Endodermal cell (in vitro differentiated cells): ENCODE data around the gene KHSRP. TPM values are rescaled to one million over a fixed set of nuclear protein-coding genes. Genes with fewer than 3 reads are reported as not detected.
"Not testable (repeated sequence)": the region's sequence is repeated elsewhere in the genome, so short reads cannot be mapped to it uniquely, and the experiment has no call there.

ENCODE experiments used
- DNase-seq: peaks from one replicate; pipeline ENCODE4 v3.0.0-alpha.2; 2017
- H3K27ac ChIP-seq: 2 replicates; pipeline ENCODE4 v1.5.1; 2013; ENCODE audit warnings: mild to moderate bottlenecking, low read depth, low read length, moderate library complexity
- H3K27me3 ChIP-seq: 2 replicates; pipeline ENCODE4 v1.6.1; 2013; ENCODE audit warnings: mild to moderate bottlenecking, low read length, moderate library complexity; ENCODE audit not compliant: insufficient read depth, control insufficient read depth, poor library complexity, severe bottlenecking
- H3K36me3 ChIP-seq: 2 replicates; pipeline ENCODE4 v1.7.0; 2013; ENCODE audit warnings: mild to moderate bottlenecking, low read length, moderate library complexity; ENCODE audit not compliant: control insufficient read depth, insufficient read depth
- H3K4me1 ChIP-seq: one replicate; pipeline ENCODE4 v1.7.0; 2013; ENCODE audit warnings: low read length; ENCODE audit not compliant: control insufficient read depth, insufficient read depth
- H3K4me3 ChIP-seq: 2 replicates; pipeline ENCODE4 v1.5.1; 2013; ENCODE audit warnings: mild to moderate bottlenecking, low read length, moderate library complexity
- H3K9ac ChIP-seq: 2 replicates; pipeline ENCODE4 v1.6.1; 2013; ENCODE audit warnings: mild to moderate bottlenecking, low read length, moderate library complexity; ENCODE audit not compliant: poor library complexity, severe bottlenecking; ENCODE audit errors: extremely low read depth
- H3K9me3 ChIP-seq: 2 replicates; pipeline ENCODE4 v1.6.1; 2013; ENCODE audit warnings: mild to moderate bottlenecking, low read length, moderate library complexity; ENCODE audit not compliant: control insufficient read depth
- H3K27ac Mint-ChIP-seq: 2 replicates; pipeline ENCODE4 v1.8.0; 2020; ENCODE audit warnings: mixed read lengths
- H3K27me3 Mint-ChIP-seq: 2 replicates; pipeline ENCODE4 v1.8.0; 2021; ENCODE audit warnings: mild to moderate bottlenecking, mixed read lengths; ENCODE audit not compliant: insufficient read depth
- H3K36me3 Mint-ChIP-seq: 2 replicates; pipeline ENCODE4 v1.8.0; 2020; ENCODE audit warnings: low read depth, mixed read lengths
- H3K4me1 Mint-ChIP-seq: 2 replicates; pipeline ENCODE4 v1.8.0; 2020; ENCODE audit warnings: mixed read lengths
- H3K4me3 Mint-ChIP-seq: 2 replicates; pipeline ENCODE4 v1.8.0; 2020; ENCODE audit warnings: mild to moderate bottlenecking, moderate library complexity, mixed read lengths
- H3K9me3 Mint-ChIP-seq: 2 replicates; pipeline ENCODE4 v1.8.0; 2020; ENCODE audit warnings: mild to moderate bottlenecking, mixed read lengths
- WGBS, 2 experiments: methylation state at CpG; one replicate each; pipeline versions ENCODE4 v1.1.5 to v1.1.7; 2013; ENCODE audit warnings: missing lambda C conversion rate in 2 of 2, mixed read lengths in 1 of 2; ENCODE audit not compliant: insufficient coverage in 1 of 2, insufficient read length in 1 of 2; 5-methylcytosine and 5-hydroxymethylcytosine counted together
- total RNA-seq, 2 donors: library from RNA; stranded (reverse); fragmentation: NEBNext Ultra II Directional in 1 of 2; extraction: Animal tissue kit (Norgen Biotek cat#: 25700) in 1 of 2; gene quantifications; 2 replicates in 1 of 2; 3 replicates in 1 of 2; pipeline ENCODE4 v1.2.1, GENCODE V29; 2021
- TF ChIP-seq, protein P1 (sequence below): fragments of 200-600 bp; sonication (generic); conservative IDR thresholded peaks from 2 replicates; pipeline ENCODE4 v1.5.0; 2021; ENCODE audit warnings: antibody characterized with exemption, mild to moderate bottlenecking

KHSRP gene
- total RNA-seq, 2 donors from 2014 or later, result 454 to 476 TPM

DNA sequence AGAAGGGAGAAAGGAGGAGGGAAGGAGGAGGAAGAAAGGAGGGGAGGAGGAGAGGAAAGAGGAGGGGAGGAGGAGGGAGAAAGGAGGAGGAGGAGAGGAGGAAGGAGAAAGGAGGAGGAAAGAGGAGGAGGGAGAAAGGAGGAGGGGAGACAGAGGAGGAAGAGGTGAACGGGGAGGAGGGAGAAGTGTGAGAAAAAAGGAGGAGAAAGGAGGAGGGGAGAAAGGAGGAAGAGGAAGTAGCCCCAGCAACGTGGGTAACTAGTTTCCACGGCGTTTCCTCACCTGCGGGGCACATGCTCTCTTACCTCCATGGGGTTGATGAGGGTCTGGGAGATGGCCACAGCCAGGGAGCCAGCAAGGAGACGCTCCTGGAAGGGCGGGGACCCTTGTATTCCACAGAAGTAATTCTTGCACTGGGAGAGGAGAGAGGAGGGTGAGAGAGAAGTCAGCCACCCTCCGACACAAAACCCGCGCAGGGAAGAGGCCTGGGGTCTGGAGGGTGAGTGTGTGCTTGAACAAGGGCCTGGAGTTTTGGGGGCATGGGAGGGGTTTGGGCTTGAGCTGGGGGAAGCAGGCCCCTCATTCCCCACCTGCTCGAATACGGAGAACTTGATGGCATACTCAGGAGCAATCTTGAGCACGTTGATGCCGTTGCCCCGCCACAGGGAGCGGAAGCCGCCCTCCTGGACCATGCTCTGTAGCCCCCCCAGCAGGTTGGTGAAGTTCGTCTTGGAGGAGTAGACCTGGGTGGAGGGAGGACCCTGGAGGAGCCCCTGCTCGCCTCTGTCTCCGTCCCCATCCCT lies 5.0 kb upstream of the KHSRP start:
- no peak overlapping the region for H3K4me3 Mint-ChIP-seq

GRCh38 chr19:6428692-6429418 lies 4.2 kb upstream of the KHSRP start:
- H3K27ac Mint-ChIP-seq, H3K9me3 ChIP-seq, H3K4me1 Mint-ChIP-seq, DNase-seq, H3K36me3 ChIP-seq, H3K9ac ChIP-seq, H3K4me3 Mint-ChIP-seq, H3K27ac ChIP-seq, H3K27me3 ChIP-seq, H3K36me3 Mint-ChIP-seq, H3K4me1 ChIP-seq, H3K4me3 ChIP-seq: not testable (repeated sequence)
- 84 to 92% methylated on average over 2 of the region's 2 CpGs for WGBS, 2 experiments
- H3K9me3 Mint-ChIP-seq, result peaks cover 11% of the 10 kb centered on the region
- peaks cover 32% of the 10 kb centered on the region for H3K27me3 Mint-ChIP-seq

More for the DNA sequence above, 5.0 kb upstream of the KHSRP start:
- Histone ChIP-seq H3K4me3 (no peak overlapping the region), H3K9me3 (peaks cover 6% of the 10 kb centered on the region), H3K27me3 (peaks cover 7% of the 10 kb centered on the region), H3K27ac (no peak overlapping the region), H3K36me3 (no peaks in the 10 kb centered on the region), H3K4me1 (no peaks in the 10 kb centered on the region), H3K9ac (no peak overlapping the region)
- H3K9me3 Mint-ChIP-seq, result peaks cover 11% of the 10 kb centered on the region
- TF ChIP-seq, protein P1, sequence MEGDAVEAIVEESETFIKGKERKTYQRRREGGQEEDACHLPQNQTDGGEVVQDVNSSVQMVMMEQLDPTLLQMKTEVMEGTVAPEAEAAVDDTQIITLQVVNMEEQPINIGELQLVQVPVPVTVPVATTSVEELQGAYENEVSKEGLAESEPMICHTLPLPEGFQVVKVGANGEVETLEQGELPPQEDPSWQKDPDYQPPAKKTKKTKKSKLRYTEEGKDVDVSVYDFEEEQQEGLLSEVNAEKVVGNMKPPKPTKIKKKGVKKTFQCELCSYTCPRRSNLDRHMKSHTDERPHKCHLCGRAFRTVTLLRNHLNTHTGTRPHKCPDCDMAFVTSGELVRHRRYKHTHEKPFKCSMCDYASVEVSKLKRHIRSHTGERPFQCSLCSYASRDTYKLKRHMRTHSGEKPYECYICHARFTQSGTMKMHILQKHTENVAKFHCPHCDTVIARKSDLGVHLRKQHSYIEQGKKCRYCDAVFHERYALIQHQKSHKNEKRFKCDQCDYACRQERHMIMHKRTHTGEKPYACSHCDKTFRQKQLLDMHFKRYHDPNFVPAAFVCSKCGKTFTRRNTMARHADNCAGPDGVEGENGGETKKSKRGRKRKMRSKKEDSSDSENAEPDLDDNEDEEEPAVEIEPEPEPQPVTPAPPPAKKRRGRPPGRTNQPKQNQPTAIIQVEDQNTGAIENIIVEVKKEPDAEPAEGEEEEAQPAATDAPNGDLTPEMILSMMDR, result no peak
- H3K27ac Mint-ChIP-seq, result no peak overlapping the region
- DNase-seq, result no peak
- no peaks in the 10 kb centered on the region for H3K4me1 Mint-ChIP-seq
- WGBS, 2 experiments, result 53 to 70% methylated on average over 8 to 20 of the region's 20 CpGs
- H3K27me3 Mint-ChIP-seq, result peaks cover 34% of the 10 kb centered on the region
- no peaks in the 10 kb centered on the region for H3K36me3 Mint-ChIP-seq

GRCh38 chr19:6427131-6427530 lies 2.5 kb upstream of the KHSRP start:
- peaks cover 11% of the 10 kb centered on the region for H3K36me3 ChIP-seq
- DNase-seq, result no peak
- no peak overlapping the region for H3K9ac ChIP-seq
- H3K9me3 ChIP-seq, result peaks cover 6% of the 10 kb centered on the region
- H3K4me3 ChIP-seq, result no peak overlapping the region
- no peaks in the 10 kb centered on the region for H3K4me1 ChIP-seq
- H3K4me1 Mint-ChIP-seq, result peaks cover 13% of the 10 kb centered on the region
- no peak overlapping the region for H3K27ac Mint-ChIP-seq
- no peak overlapping the region for H3K27ac ChIP-seq
- H3K4me3 Mint-ChIP-seq, result no peak overlapping the region
- WGBS, 2 experiments, result 96% methylated on average over 14 to 18 of the region's 18 CpGs
- peaks cover 7% of the 10 kb centered on the region for H3K27me3 ChIP-seq
- peaks cover 31% of the 10 kb centered on the region for H3K27me3 Mint-ChIP-seq
- H3K36me3 Mint-ChIP-seq, result peaks cover 13% of the 10 kb centered on the region
- TF ChIP-seq, protein P1, result no peak
- peaks cover 11% of the 10 kb centered on the region for H3K9me3 Mint-ChIP-seq
